ENCODE data around the gene MTHFSD. TPM values are rescaled to one million over a fixed set of nuclear protein-coding genes. Genes with fewer than 3 reads are reported as not detected.

The MTHFSD gene
- total and polyA plus RNA-seq, 2 donors (not counting 3 experiments of a cell fraction or from before 2014, with no cell fraction given), result 16.7 to 21.1 TPM

DNA sequence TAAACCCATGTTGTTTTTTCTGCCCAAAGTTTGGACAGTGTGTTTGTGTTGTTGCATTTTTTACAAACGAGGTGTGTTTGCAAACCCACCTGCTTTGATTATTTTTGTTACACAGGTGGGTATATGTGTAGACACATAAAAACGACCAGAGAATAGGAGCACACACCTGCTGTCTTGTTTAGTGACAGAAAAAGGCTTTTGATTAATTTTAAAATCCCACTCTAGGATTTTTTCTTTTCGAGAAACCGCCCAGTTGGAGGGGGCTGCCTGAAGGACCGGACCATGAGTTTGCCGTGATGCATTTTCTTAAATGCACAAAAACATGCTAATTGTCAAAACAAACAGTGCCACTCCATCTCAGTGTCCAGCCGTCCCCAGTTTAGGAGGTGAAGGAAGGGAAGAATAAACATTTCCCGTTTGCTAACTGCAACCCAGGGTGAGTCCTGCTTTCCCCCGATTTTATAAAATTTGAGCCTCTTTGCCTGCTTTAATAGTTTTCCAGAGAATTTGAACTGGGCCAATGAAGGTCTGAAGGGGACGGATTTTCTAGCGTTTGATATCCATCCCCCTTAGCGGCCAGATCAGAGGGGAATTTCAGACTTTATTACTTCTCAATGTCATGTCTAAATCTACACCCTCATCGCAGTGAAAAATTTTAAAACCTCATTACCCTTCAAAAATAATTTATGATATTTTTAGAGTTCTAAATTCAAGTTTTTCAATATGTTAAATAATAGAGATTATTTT lies 14.8 kb upstream of the MTHFSD start:
- no peak for TF ChIP-seq JUN (IDR thresholded peaks at IDR 0.05; ENCODE audit: borderline replicate concordance, insufficient read depth, insufficient read length, low read depth)
- TF ChIP-seq POLR2A (IDR thresholded peaks at IDR 0.05; ENCODE audit: low read depth, low read length), result peak; percentile 28
- H3K36me3 ChIP-seq (ENCODE audit: control insufficient read depth in 2 of 2, extremely low read depth in 1 of 2, insufficient read depth in 2 of 2, low read length in 2 of 2), result peaks cover 5 to 10% of the 10 kb centered on the region in 2 experiments
- peak overlapping the region; percentile 78 for H3K27ac ChIP-seq (ENCODE audit: insufficient read depth, low read depth, low read length)
- no peaks in the 10 kb centered on the region for H4K20me1 ChIP-seq (replicated peaks; ENCODE audit: control insufficient read depth, extremely low read depth, insufficient read depth, low read length)
- no peaks in the 10 kb centered on the region for H3K9me3 ChIP-seq (replicated peaks; ENCODE audit: control insufficient read depth, insufficient read depth, low read length)
- DNase-seq (ENCODE audit: low read depth, low spot score) (peak; percentile 29), FAIRE-seq (peak; percentile 53)
- dilution Hi-C loops (cut with MboI; ENCODE audit: extremely low pct_ligation_motif_present, low sequenced_read_pairs) (no loop called here), intact Hi-C loops (cut with micrococcal nuclease) (loop anchor here (2.0 kb wide), 1 partner anchor 95 kb away; no protein-coding TSS in a partner anchor)
- H3K4me3 ChIP-seq (replicated peaks in 1 of 3; ENCODE audit: insufficient read depth in 1 of 3, low read depth in 1 of 3, low read length in 3 of 3), result peak overlapping the region; percentile 88 to 99 (median 94)
- no peaks in the 10 kb centered on the region for H3K9me1 ChIP-seq (replicated peaks; ENCODE audit: control insufficient read depth, extremely low read depth, insufficient read depth, low read length)
- ChIA-PET POLR2A (no interaction called here), CTCF (interaction anchor here (1.1 to 10.4 kb wide), 11 partner anchors 92 to 709 kb away, joined by 3 to 283 read pairs (median 6); no protein-coding TSS in a partner anchor)
- H2AFZ ChIP-seq (ENCODE audit: low read depth, low read length), result no peak overlapping the region
- peaks cover 95% of the 10 kb centered on the region for H3K79me2 ChIP-seq (ENCODE audit: control insufficient read depth, insufficient read depth, low read length)
- H3K4me1 ChIP-seq (ENCODE audit: control insufficient read depth, extremely low read depth, insufficient read depth, low read length), result peaks cover 32% of the 10 kb centered on the region
- H3K9ac ChIP-seq (replicated peaks; ENCODE audit: extremely low read depth, insufficient read depth, low read length), result peak overlapping the region; percentile 86
- no peaks in the 10 kb centered on the region for H3K27me3 ChIP-seq (ENCODE audit: control insufficient read depth in 2 of 2, insufficient read depth in 2 of 2, low read length in 2 of 2)
- H3K4me2 ChIP-seq (ENCODE audit: insufficient read depth, low read length), result peak overlapping the region; percentile 76
- BruUV-seq (replicated peaks), result no TSS peak

DNA sequence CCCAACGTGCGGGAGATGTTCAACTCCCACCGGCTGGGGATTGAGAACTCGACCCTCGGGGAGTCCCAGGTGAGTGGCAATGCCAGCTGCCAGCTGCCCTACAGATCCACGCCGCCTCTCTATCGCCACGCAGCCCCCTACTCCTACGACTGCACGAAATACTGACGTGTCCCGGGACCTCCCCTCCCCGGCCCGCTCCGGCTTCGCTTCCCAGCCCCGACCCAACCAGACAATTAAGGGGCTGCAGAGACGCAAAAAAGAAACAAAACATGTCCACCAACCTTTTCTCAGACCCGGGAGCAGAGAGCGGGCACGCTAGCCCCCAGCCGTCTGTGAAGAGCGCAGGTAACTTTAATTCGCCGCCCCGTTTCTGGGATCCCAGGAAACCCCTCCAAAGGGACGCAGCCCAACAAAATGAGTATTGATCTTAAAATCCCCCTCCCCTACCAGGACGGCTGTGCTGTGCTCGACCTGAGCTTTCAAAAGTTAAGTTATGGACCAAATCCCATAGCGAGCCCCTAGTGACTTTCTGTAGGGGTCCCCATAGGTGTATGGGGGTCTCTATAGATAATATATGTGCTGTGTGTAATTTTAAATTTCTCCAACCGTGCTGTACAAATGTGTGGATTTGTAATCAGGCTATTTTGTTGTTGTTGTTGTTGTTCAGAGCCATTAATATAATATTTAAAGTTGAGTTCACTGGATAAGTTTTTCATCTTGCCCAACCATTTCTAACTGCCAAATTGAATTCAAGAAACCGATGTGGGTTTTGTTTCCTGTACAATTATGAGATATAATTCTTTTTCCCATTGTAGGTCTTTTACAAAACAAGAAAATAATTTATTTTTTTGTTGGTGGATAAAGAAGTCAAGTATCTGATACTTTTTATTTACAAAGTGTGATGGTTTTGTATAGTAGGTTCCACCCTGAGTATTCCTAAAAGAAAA lies 13.9 kb upstream of the MTHFSD start:
- FAIRE-seq (no peak), DNase-seq (ENCODE audit: low read depth, low spot score) (peak; percentile 27)
- peak overlapping the region; percentile 78 for H3K27ac ChIP-seq (ENCODE audit: insufficient read depth, low read depth, low read length)
- H3K27me3 ChIP-seq (ENCODE audit: control insufficient read depth in 2 of 2, insufficient read depth in 2 of 2, low read length in 2 of 2), result no peaks in the 10 kb centered on the region
- no peaks in the 10 kb centered on the region for H3K9me1 ChIP-seq (replicated peaks; ENCODE audit: control insufficient read depth, extremely low read depth, insufficient read depth, low read length)
- peak overlapping the region; percentile 76 for H3K4me2 ChIP-seq (ENCODE audit: insufficient read depth, low read length)
- peak overlapping the region; percentile 86 for H3K9ac ChIP-seq (replicated peaks; ENCODE audit: extremely low read depth, insufficient read depth, low read length)
- ChIA-PET CTCF (interaction anchor here (1.1 to 10.4 kb wide), 6 partner anchors 111 to 492 kb away, joined by 3 to 283 read pairs (median 16); no protein-coding TSS in a partner anchor), POLR2A (no interaction called here)
- intact Hi-C loops (cut with micrococcal nuclease) (no loop called here), dilution Hi-C loops (cut with MboI; ENCODE audit: extremely low pct_ligation_motif_present, low sequenced_read_pairs) (no loop called here)
- H3K4me1 ChIP-seq (ENCODE audit: control insufficient read depth, extremely low read depth, insufficient read depth, low read length), result peaks cover 37% of the 10 kb centered on the region
- TF ChIP-seq POLR2A (IDR thresholded peaks at IDR 0.05; ENCODE audit: low read depth, low read length), result no peak
- no peak for TF ChIP-seq EZH2 (IDR thresholded peaks at IDR 0.05; ENCODE audit: borderline replicate concordance, low read depth, low read length, severe bottlenecking)
- TF ChIP-seq, protein P1, sequence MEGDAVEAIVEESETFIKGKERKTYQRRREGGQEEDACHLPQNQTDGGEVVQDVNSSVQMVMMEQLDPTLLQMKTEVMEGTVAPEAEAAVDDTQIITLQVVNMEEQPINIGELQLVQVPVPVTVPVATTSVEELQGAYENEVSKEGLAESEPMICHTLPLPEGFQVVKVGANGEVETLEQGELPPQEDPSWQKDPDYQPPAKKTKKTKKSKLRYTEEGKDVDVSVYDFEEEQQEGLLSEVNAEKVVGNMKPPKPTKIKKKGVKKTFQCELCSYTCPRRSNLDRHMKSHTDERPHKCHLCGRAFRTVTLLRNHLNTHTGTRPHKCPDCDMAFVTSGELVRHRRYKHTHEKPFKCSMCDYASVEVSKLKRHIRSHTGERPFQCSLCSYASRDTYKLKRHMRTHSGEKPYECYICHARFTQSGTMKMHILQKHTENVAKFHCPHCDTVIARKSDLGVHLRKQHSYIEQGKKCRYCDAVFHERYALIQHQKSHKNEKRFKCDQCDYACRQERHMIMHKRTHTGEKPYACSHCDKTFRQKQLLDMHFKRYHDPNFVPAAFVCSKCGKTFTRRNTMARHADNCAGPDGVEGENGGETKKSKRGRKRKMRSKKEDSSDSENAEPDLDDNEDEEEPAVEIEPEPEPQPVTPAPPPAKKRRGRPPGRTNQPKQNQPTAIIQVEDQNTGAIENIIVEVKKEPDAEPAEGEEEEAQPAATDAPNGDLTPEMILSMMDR (IDR thresholded peaks at IDR 0.05; ENCODE audit: extremely low read depth in 1 of 2, insufficient read depth in 1 of 2, low read depth in 1 of 2, low read length in 2 of 2), result no peak
- TF ChIP-seq, protein P2, sequence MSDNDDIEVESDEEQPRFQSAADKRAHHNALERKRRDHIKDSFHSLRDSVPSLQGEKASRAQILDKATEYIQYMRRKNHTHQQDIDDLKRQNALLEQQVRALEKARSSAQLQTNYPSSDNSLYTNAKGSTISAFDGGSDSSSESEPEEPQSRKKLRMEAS (IDR thresholded peaks at IDR 0.05; ENCODE audit: insufficient read depth, insufficient read length), result no peak
- TF ChIP-seq GATA2 (IDR thresholded peaks at IDR 0.05; ENCODE audit: insufficient read depth, insufficient read length, low read depth, low read length), result no peak
- no peak for TF ChIP-seq FOS (IDR thresholded peaks at IDR 0.05; ENCODE audit: borderline replicate concordance, insufficient read depth, low read length)
- TF ChIP-seq POLR2AphosphoS5 (IDR thresholded peaks at IDR 0.05; ENCODE audit: insufficient read depth, low read depth, low read length), result no peak
- TSS peak; percentile 42 for BruUV-seq (replicated peaks)
- peaks cover 86% of the 10 kb centered on the region for H3K79me2 ChIP-seq (ENCODE audit: control insufficient read depth, insufficient read depth, low read length)
- no peak overlapping the region for H2AFZ ChIP-seq (ENCODE audit: low read depth, low read length)
- peak overlapping the region; percentile 88 to 99 (median 94) for H3K4me3 ChIP-seq (replicated peaks in 1 of 3; ENCODE audit: insufficient read depth in 1 of 3, low read depth in 1 of 3, low read length in 3 of 3)
- H3K9me3 ChIP-seq (replicated peaks; ENCODE audit: control insufficient read depth, insufficient read depth, low read length), result no peaks in the 10 kb centered on the region
- H4K20me1 ChIP-seq (replicated peaks; ENCODE audit: control insufficient read depth, extremely low read depth, insufficient read depth, low read length), result no peaks in the 10 kb centered on the region
- H3K36me3 ChIP-seq (ENCODE audit: control insufficient read depth in 2 of 2, extremely low read depth in 1 of 2, insufficient read depth in 2 of 2, low read length in 2 of 2), result peaks cover 5 to 9% of the 10 kb centered on the region in 2 experiments
